ENCODE results near the gene PADI3.

DNA sequence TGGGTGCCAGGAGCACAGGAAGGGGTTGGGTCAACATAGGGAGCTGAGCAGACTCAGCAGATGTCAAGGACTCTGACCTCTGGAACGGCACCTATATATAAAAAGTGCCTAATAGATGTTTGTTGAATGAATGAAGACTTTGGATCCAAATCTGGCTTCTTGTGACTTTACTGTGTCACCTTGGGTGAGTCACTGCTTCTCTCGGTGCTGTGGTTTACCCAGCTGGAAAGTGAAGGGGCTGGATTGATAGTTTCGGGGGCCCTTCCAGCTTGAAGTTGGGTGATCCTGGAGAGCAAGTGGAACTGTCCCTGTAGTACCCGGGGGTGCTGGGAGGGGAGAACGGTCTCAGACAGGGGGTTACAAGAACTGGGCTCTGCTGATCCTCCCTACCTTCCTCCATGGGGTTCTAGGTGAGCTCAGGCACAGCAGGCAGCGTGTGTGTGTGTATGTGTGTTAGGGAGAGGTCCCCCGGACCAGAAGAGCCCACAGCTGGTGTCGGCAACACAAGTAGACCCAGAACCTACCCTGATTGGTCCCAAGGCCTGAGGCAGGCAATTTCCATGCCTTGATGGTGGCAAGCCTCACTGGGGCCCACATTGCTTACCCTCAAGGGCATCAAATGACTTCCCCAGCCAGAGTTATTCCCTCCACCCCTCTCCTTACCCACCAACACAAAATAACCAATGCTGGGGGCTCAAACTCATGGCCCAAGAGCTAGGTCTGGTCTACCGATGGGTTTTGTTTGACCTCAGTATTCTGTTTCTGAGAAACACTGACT is 49.4 kb upstream of the PADI3 start:
- no peak for TF ChIP-seq POLR2AphosphoS5 (IDR thresholded peaks at IDR 0.05)
- TF ChIP-seq, protein P1, sequence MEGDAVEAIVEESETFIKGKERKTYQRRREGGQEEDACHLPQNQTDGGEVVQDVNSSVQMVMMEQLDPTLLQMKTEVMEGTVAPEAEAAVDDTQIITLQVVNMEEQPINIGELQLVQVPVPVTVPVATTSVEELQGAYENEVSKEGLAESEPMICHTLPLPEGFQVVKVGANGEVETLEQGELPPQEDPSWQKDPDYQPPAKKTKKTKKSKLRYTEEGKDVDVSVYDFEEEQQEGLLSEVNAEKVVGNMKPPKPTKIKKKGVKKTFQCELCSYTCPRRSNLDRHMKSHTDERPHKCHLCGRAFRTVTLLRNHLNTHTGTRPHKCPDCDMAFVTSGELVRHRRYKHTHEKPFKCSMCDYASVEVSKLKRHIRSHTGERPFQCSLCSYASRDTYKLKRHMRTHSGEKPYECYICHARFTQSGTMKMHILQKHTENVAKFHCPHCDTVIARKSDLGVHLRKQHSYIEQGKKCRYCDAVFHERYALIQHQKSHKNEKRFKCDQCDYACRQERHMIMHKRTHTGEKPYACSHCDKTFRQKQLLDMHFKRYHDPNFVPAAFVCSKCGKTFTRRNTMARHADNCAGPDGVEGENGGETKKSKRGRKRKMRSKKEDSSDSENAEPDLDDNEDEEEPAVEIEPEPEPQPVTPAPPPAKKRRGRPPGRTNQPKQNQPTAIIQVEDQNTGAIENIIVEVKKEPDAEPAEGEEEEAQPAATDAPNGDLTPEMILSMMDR (IDR thresholded peaks at IDR 0.05), result no peak
